PC-9 (cell line): ENCODE measurements around the gene LCE2C. TPM values are rescaled to one million over a fixed set of nuclear protein-coding genes. Genes with fewer than 3 reads are reported as not detected.

ENCODE experiments used
- BruUV-seq: library from RNA; stranded (reverse); fragments of 400-500 nt; replicated peaks from 2 replicates; lab custom pipeline; 2021; lab: Mats Ljungman, UMichigan
- CTCF ChIA-PET: fragments of 300-600 bp; sonication (Branson Sonifier 250); formaldehyde crosslinking; loops from one replicate; lab custom pipeline; 2022; ENCODE audit warnings: antibody characterized with exemption; lab: Charles Lee
- POLR2A ChIA-PET: fragments of 300-600 bp; sonication (Branson Sonifier 250); formaldehyde crosslinking; loops from one replicate; lab custom pipeline; 2022; ENCODE audit warnings: antibody characterized with exemption; ENCODE audit not compliant: unreplicated experiment; lab: Charles Lee
- DNase-seq, 2 experiments: peaks; one replicate each; pipeline versions ENCODE4 v3.0.0 to v3.0.0-alpha.2; 2015 to 2022; ENCODE audit warnings: mixed read lengths in 1 of 2
- H2AFZ ChIP-seq: fragments of 200-600 bp; sonication (generic); 2 replicates; pipeline ENCODE4 v1.8.1; 2017; ENCODE audit warnings: antibody characterized with exemption
- H3F3A ChIP-seq: fragments of 200-600 bp; sonication (generic); 2 replicates; pipeline ENCODE4 v1.8.1; 2017; ENCODE audit warnings: antibody characterized with exemption, mild to moderate bottlenecking, low read depth; ENCODE audit not compliant: insufficient read depth
- H3K27ac ChIP-seq: fragments of 200-600 bp; sonication (generic); 2 replicates; pipeline ENCODE4 v1.6.1; 2016; ENCODE audit warnings: mixed run types
- H3K27me3 ChIP-seq: fragments of 200-600 bp; sonication (generic); 2 replicates; pipeline ENCODE4 v1.6.1; 2016; ENCODE audit warnings: low read depth, mixed run types; ENCODE audit not compliant: insufficient read depth
- H3K36me3 ChIP-seq: fragments of 200-600 bp; sonication (generic); 2 replicates; pipeline ENCODE4 v1.6.1; 2016; ENCODE audit warnings: low read depth, mixed run types
- H3K4me1 ChIP-seq: fragments of 200-600 bp; sonication (generic); replicated peaks from 2 replicates; pipeline ENCODE4 v1.6.1; 2016; ENCODE audit warnings: mixed run types; ENCODE audit not compliant: insufficient read depth
- H3K4me2 ChIP-seq: fragments of 200-600 bp; sonication (generic); 2 replicates; pipeline ENCODE4 v1.6.1; 2017; ENCODE audit warnings: mixed run types
- H3K4me3 ChIP-seq: fragments of 200-600 bp; sonication (generic); 2 replicates; pipeline ENCODE4 v1.6.1; 2016; ENCODE audit warnings: mixed run types
- H3K79me2 ChIP-seq: fragments of 200-600 bp; sonication (generic); 2 replicates; pipeline ENCODE4 v1.6.1; 2017; ENCODE audit warnings: low read depth, mixed run types
- H3K9me2 ChIP-seq: fragments of 200-600 bp; sonication (generic); 2 replicates; pipeline ENCODE4 v1.8.1; 2017; ENCODE audit warnings: mild to moderate bottlenecking; ENCODE audit not compliant: insufficient read depth
- H3K9me3 ChIP-seq: fragments of 200-600 bp; sonication (generic); 2 replicates; pipeline ENCODE4 v1.8.1; 2016; ENCODE audit warnings: low read depth; ENCODE audit not compliant: insufficient read depth
- H4K20me1 ChIP-seq: fragments of 200-600 bp; sonication (generic); 2 replicates; pipeline ENCODE4 v1.8.1; 2017; ENCODE audit not compliant: insufficient read depth
- EZH2 ChIP-seq: fragments of 200-600 bp; sonication (generic); IDR thresholded peaks from 2 replicates; pipeline ENCODE4 v1.8.0; 2017; ENCODE audit warnings: antibody characterized with exemption, low read depth
- intact Hi-C: fragments of 100-400 bp; cut with micrococcal nuclease; formaldehyde crosslinking; loops from one replicate; pipeline ENCODE4 v1.10.0; 2022; ENCODE audit not compliant: unreplicated experiment
- total RNA-seq: library from RNA; stranded (reverse); gene quantifications from 2 replicates; pipeline ENCODE4 v1.2.3, GENCODE V29; 2021
- TF ChIP-seq, protein P1 (sequence below): fragments of 200-600 bp; sonication (generic); conservative IDR thresholded peaks from 2 replicates; pipeline ENCODE4 v1.6.1; 2017; ENCODE audit warnings: mixed run types, antibody characterized with exemption, mild to moderate bottlenecking, moderate library complexity

LCE2C gene
- total RNA-seq, 1 experiment from 2014 or later, result not detected

DNA sequence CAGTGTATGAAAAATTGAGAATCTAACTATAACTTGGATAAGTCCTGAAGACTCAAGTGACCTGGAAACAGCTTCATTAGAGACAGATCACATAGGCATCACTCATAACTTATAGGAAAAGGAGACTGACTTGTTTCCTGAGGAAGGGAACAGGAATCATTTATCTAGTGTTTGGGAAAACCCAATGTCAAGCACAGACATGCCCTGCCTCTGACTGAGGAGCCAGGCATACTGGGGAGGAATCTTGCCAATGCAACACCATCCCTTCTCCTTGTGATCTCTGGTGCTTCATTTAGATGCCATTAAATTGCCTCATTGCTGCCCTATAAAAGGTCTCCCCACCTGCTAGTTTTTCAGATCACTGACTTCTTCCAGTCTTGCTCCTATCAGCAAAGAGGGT is 43.2 kb downstream of the LCE2C start:
- Histone ChIP-seq H3F3A (no peaks in the 10 kb centered on the region), H3K36me3 (no peaks in the 10 kb centered on the region), H3K27ac (no peak overlapping the region), H3K79me2 (no peaks in the 10 kb centered on the region), H4K20me1 (no peaks in the 10 kb centered on the region), H3K9me2 (no peaks in the 10 kb centered on the region), H3K9me3 (no peaks in the 10 kb centered on the region), H3K4me1 (no peaks in the 10 kb centered on the region), H2AFZ (no peak overlapping the region), H3K27me3 (peaks cover 12% of the 10 kb centered on the region; the same call in 1 of the 2 replicates), H3K4me2 (no peak overlapping the region), H3K4me3 (no peak overlapping the region)
- no peak for DNase-seq
- no TSS peak for BruUV-seq
- intact Hi-C loops, result no loop called here
- TF ChIP-seq EZH2, result no peak
- TF ChIP-seq, protein P1, sequence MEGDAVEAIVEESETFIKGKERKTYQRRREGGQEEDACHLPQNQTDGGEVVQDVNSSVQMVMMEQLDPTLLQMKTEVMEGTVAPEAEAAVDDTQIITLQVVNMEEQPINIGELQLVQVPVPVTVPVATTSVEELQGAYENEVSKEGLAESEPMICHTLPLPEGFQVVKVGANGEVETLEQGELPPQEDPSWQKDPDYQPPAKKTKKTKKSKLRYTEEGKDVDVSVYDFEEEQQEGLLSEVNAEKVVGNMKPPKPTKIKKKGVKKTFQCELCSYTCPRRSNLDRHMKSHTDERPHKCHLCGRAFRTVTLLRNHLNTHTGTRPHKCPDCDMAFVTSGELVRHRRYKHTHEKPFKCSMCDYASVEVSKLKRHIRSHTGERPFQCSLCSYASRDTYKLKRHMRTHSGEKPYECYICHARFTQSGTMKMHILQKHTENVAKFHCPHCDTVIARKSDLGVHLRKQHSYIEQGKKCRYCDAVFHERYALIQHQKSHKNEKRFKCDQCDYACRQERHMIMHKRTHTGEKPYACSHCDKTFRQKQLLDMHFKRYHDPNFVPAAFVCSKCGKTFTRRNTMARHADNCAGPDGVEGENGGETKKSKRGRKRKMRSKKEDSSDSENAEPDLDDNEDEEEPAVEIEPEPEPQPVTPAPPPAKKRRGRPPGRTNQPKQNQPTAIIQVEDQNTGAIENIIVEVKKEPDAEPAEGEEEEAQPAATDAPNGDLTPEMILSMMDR, result no peak
- POLR2A ChIA-PET, result no interaction called here
- CTCF ChIA-PET, result no interaction called here

DNA sequence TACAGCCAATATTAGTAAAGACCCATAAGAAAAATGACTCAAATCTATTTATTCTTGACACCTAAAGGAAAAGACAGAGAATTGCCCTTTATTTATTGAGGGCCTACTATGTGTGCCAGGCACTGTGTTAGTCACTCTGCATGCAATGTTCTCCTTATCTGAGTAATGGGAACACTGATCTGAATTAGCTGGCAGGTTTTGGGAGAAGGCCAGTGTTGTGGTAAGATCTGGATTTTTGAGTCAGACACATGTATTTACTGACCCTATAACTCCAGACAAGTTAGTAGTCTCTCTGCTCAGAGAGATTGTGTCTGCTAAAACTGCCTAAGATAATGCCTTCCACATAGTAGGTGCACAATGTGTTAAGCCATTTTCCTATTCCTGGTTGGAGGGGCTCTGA is 50.2 kb downstream of the LCE2C start:
- no peaks in the 10 kb centered on the region for H3K36me3 ChIP-seq
- no peak overlapping the region for H3K4me3 ChIP-seq
- no peaks in the 10 kb centered on the region for H3K9me2 ChIP-seq
- peaks cover 37% of the 10 kb centered on the region for H3K27me3 ChIP-seq
- intact Hi-C loops, result no loop called here
- no peak overlapping the region for H3K4me2 ChIP-seq
- no peaks in the 10 kb centered on the region for H4K20me1 ChIP-seq
- H3K4me1 ChIP-seq, result no peaks in the 10 kb centered on the region
- TF ChIP-seq, protein P1, result no peak
- TF ChIP-seq EZH2, result no peak
- no peak for DNase-seq
- no TSS peak for BruUV-seq
- H3F3A ChIP-seq, result no peaks in the 10 kb centered on the region
- no peak overlapping the region for H2AFZ ChIP-seq
- H3K9me3 ChIP-seq, result no peaks in the 10 kb centered on the region
- no peaks in the 10 kb centered on the region for H3K79me2 ChIP-seq
- H3K27ac ChIP-seq, result no peak overlapping the region
- CTCF ChIA-PET, result no interaction called here
- POLR2A ChIA-PET, result no interaction called here

Other genes starting within 250 kb of the LCE2C start
- not detected in 2 replicates for gene LCE5A, start 164.5 kb upstream of the LCE2C start, total RNA-seq
- not detected in 2 replicates for gene CRCT1, start 160.8 kb upstream of the LCE2C start, total RNA-seq
- not detected in 2 replicates for gene LCE3E, start 108.5 kb upstream of the LCE2C start, total RNA-seq
- not detected in 2 replicates for gene LCE3D, start 94.8 kb upstream of the LCE2C start, total RNA-seq
- not detected in 2 replicates for gene LCE3C, start 75.0 kb upstream of the LCE2C start, total RNA-seq
- gene LCE3B, start 61.5 kb upstream of the LCE2C start, total RNA-seq, result not detected in 2 replicates
- gene LCE3A, start 52.2 kb upstream of the LCE2C start, total RNA-seq, result not detected in 2 replicates
- not detected in 2 replicates for gene LCE2D, start 11.9 kb upstream of the LCE2C start, total RNA-seq
- not detected in 2 replicates for gene LCE2B, start 10.8 kb downstream of the LCE2C start, total RNA-seq
- not detected in 2 replicates for gene LCE2A, start 23.1 kb downstream of the LCE2C start, total RNA-seq
- gene LCE4A, start 32.9 kb downstream of the LCE2C start, total RNA-seq, result not detected in 2 replicates
- not detected in 2 replicates for gene KPRP, start 82.7 kb downstream of the LCE2C start, total RNA-seq
- not detected in 2 replicates for gene LCE1F, start 99.9 kb downstream of the LCE2C start, total RNA-seq
- not detected in 2 replicates for gene LCE1E, start 111.0 kb downstream of the LCE2C start, total RNA-seq
- not detected in 2 replicates for gene LCE1D, start 121.4 kb downstream of the LCE2C start, total RNA-seq
- gene LCE1C, start 131.4 kb downstream of the LCE2C start, total RNA-seq, result not detected in 2 replicates
- gene LCE1B, start 136.7 kb downstream of the LCE2C start, total RNA-seq, result not detected in 2 replicates
- gene LCE1A, start 152.2 kb downstream of the LCE2C start, total RNA-seq, result not detected in 2 replicates
- gene LCE6A, start 167.6 kb downstream of the LCE2C start, total RNA-seq, result not detected in 2 replicates
- not detected in 2 replicates for gene LCE7A, start 184.7 kb downstream of the LCE2C start, total RNA-seq
- not detected in 2 replicates for gene SMCP, start 203.0 kb downstream of the LCE2C start, total RNA-seq
- gene IVL, start 233.3 kb downstream of the LCE2C start, total RNA-seq, result not detected in 2 replicates